PC-3 (cell line): ENCODE results near the gene IDS. TPM values are rescaled to one million over a fixed set of nuclear protein-coding genes. Genes with fewer than 3 reads are reported as not detected.
A peak's percentile ranks its signal among the peaks of the same experiment; 100 is the strongest.

Experiments used
- ATAC-seq: fragments of 200-7000 bp; cut with Tn5 transposase; 2 replicates; pipeline ENCODE4 v1.9.1; 2020; ENCODE audit warnings: mild to moderate bottlenecking, moderate library complexity
- BruUV-seq: library from RNA; stranded (reverse); fragments of 400-500 nt; replicated peaks from 2 replicates; lab custom pipeline; 2021; lab: Mats Ljungman, UMichigan
- CTCF ChIA-PET: fragments of 300-600 bp; sonication (Branson Sonifier 250); formaldehyde crosslinking; loops from one replicate; lab custom pipeline; 2022; ENCODE audit warnings: antibody characterized with exemption; lab: Charles Lee
- POLR2A ChIA-PET: fragments of 300-600 bp; sonication (Branson Sonifier 250); formaldehyde crosslinking; loops from one replicate; lab custom pipeline; 2022; ENCODE audit warnings: antibody characterized with exemption; ENCODE audit not compliant: unreplicated experiment; lab: Charles Lee
- DNase-seq: peaks from one replicate; pipeline ENCODE4 v3.0.0-alpha.2; 2015
- H2AFZ ChIP-seq: fragments of 300-600 bp; sonication (generic); 2 replicates; pipeline ENCODE4 v1.6.0; 2016; ENCODE audit warnings: antibody characterized with exemption, low read length
- H3F3A ChIP-seq: fragments of 300-600 bp; sonication (generic); one replicate; pipeline ENCODE4 v1.6.0; 2017; ENCODE audit warnings: antibody characterized with exemption, low read length, control low read depth, mild to moderate bottlenecking; ENCODE audit not compliant: unreplicated experiment
- H3K27ac ChIP-seq: fragments of 300-600 bp; sonication (generic); 2 replicates; pipeline ENCODE4 v1.5.1; 2016; ENCODE audit warnings: mild to moderate bottlenecking, low read length
- H3K27me3 ChIP-seq: fragments of 300-600 bp; sonication (generic); 2 replicates; pipeline ENCODE4 v1.6.1; 2016; ENCODE audit warnings: low read length, mixed read lengths
- H3K36me3 ChIP-seq: fragments of 300-600 bp; sonication (generic); 2 replicates; pipeline ENCODE4 v1.6.1; 2016; ENCODE audit warnings: low read depth, mixed run types, low read length, mixed read lengths
- H3K4me1 ChIP-seq: fragments of 300-600 bp; sonication (generic); 2 replicates; pipeline ENCODE4 v1.5.1; 2016; ENCODE audit warnings: low read length; ENCODE audit not compliant: insufficient read depth
- H3K4me2 ChIP-seq: fragments of 300-600 bp; sonication (generic); 2 replicates; pipeline ENCODE4 v1.6.0; 2016; ENCODE audit warnings: low read length
- H3K4me3 ChIP-seq: fragments of 300-600 bp; sonication (generic); 2 replicates; pipeline ENCODE4 v1.5.1; 2016; ENCODE audit warnings: mild to moderate bottlenecking, low read length, mixed read lengths
- H3K79me2 ChIP-seq: fragments of 300-600 bp; sonication (generic); 2 replicates; pipeline ENCODE4 v1.6.1; 2017; ENCODE audit warnings: low read length, mixed read lengths
- H3K9ac ChIP-seq: fragments of 300-600 bp; sonication (generic); 2 replicates; pipeline ENCODE4 v1.6.0; 2016; ENCODE audit warnings: mild to moderate bottlenecking, low read length
- H3K9me2 ChIP-seq: fragments of 300-600 bp; sonication (generic); replicated peaks from 2 replicates; pipeline ENCODE4 v1.6.1; 2016; ENCODE audit warnings: mixed run types, low read length, mixed read lengths
- H3K9me3 ChIP-seq: fragments of 300-600 bp; sonication (generic); 2 replicates; pipeline ENCODE4 v1.6.1; 2016; ENCODE audit warnings: low read length, mixed read lengths
- H4K20me1 ChIP-seq: fragments of 300-600 bp; sonication (generic); 2 replicates; pipeline ENCODE4 v1.6.1; 2016; ENCODE audit warnings: low read length, mixed read lengths
- CTCF ChIP-seq: fragments of 300-600 bp; sonication (generic); conservative IDR thresholded peaks from 2 replicates; pipeline ENCODE4 v1.5.1; 2017; ENCODE audit warnings: antibody characterized with exemption, low read depth, mild to moderate bottlenecking, low read length
- EZH2 ChIP-seq: fragments of 300-600 bp; sonication (generic); IDR thresholded peaks from one replicate; pipeline ENCODE4 v1.6.1; 2017; ENCODE audit warnings: antibody characterized with exemption, mild to moderate bottlenecking, low read length; ENCODE audit not compliant: unreplicated experiment
- EZH2phosphoT487 ChIP-seq: fragments of 300-600 bp; sonication (generic); IDR thresholded peaks from 2 replicates; pipeline ENCODE4 v1.6.1; 2018; ENCODE audit warnings: mild to moderate bottlenecking, antibody characterized with exemption, low read length, borderline replicate concordance
- intact Hi-C: fragments of 100-400 bp; cut with micrococcal nuclease; formaldehyde crosslinking; loops from 2 replicates; pipeline ENCODE4 v1.9.0; 2023
- total RNA-seq: library from RNA; depleted of rRNA; stranded (reverse); fragments of >200 nt; gene quantifications from 2 replicates; pipeline ENCODE4 v1.2.3, GENCODE V29; 2014

Gene IDS
- total RNA-seq, 1 experiment from 2014 or later = 72.9 TPM

GRCh38 chrX:149470955-149471354, 34.2 kb downstream of the IDS start:
- BruUV-seq = no TSS peak
- no peak overlapping the region for H3K27ac ChIP-seq
- no peaks in the 10 kb centered on the region for H3K9me3 ChIP-seq
- H3K9ac ChIP-seq = no peak overlapping the region
- peak; percentile 85 for DNase-seq
- intact Hi-C loops = loop anchor here (2.0 kb wide), 1 partner anchor 1422 kb away; no protein-coding TSS in a partner anchor
- TF ChIP-seq EZH2phosphoT487 (no peak), CTCF (peak; percentile 86), EZH2 (no peak)
- H3K4me1 ChIP-seq = no peaks in the 10 kb centered on the region
- no peak overlapping the region for H3K4me3 ChIP-seq
- peak; percentile 98 for ATAC-seq
- no peaks in the 10 kb centered on the region for H3K9me2 ChIP-seq
- H4K20me1 ChIP-seq = no peaks in the 10 kb centered on the region
- H2AFZ ChIP-seq = peak overlapping the region; percentile 71
- no peaks in the 10 kb centered on the region for H3K36me3 ChIP-seq
- no peaks in the 10 kb centered on the region for H3F3A ChIP-seq
- peak overlapping the region; percentile 50; the same call in 1 of the 2 replicates for H3K4me2 ChIP-seq
- no peaks in the 10 kb centered on the region for H3K79me2 ChIP-seq
- ChIA-PET POLR2A (no interaction called here), CTCF (no interaction called here)
- no peaks in the 10 kb centered on the region for H3K27me3 ChIP-seq

GRCh38 chrX:149469406-149469805, 35.7 kb downstream of the IDS start:
- DNase-seq (no peak), ATAC-seq (no peak)
- Histone ChIP-seq H3K4me2 (no peak overlapping the region), H3K9ac (no peak overlapping the region), H3K27ac (no peak overlapping the region), H3K36me3 (no peaks in the 10 kb centered on the region), H3K4me1 (no peaks in the 10 kb centered on the region), H4K20me1 (no peaks in the 10 kb centered on the region), H3K27me3 (no peaks in the 10 kb centered on the region), H3K79me2 (no peaks in the 10 kb centered on the region), H3K9me3 (no peaks in the 10 kb centered on the region), H3K4me3 (no peak overlapping the region), H2AFZ (no peak overlapping the region), H3F3A (no peaks in the 10 kb centered on the region), H3K9me2 (no peaks in the 10 kb centered on the region)
- ChIA-PET POLR2A (no interaction called here), CTCF (no interaction called here)
- BruUV-seq = no TSS peak
- no peak for TF ChIP-seq EZH2phosphoT487
- TF ChIP-seq EZH2 = no peak
- no peak for TF ChIP-seq CTCF
- intact Hi-C loops = no loop called here

- Histone ChIP-seq H4K20me1 (no peaks in the 10 kb centered on the region), H3K4me1 (no peaks in the 10 kb centered on the region), H3K36me3 (no peaks in the 10 kb centered on the region), H3K27me3 (no peaks in the 10 kb centered on the region), H3K4me3 (no peak overlapping the region), H2AFZ (no peak overlapping the region), H3K27ac (no peak overlapping the region), H3F3A (no peaks in the 10 kb centered on the region), H3K79me2 (no peaks in the 10 kb centered on the region), H3K4me2 (no peak overlapping the region), H3K9ac (no peak overlapping the region), H3K9me2 (no peaks in the 10 kb centered on the region), H3K9me3 (no peaks in the 10 kb centered on the region)
- no peak for DNase-seq
- CTCF ChIA-PET = no interaction called here
- intact Hi-C loops = no loop called here
- no TSS peak for BruUV-seq
- ATAC-seq = no peak
- POLR2A ChIA-PET = no interaction called here
- TF ChIP-seq EZH2phosphoT487 (no peak), CTCF (no peak), EZH2 (no peak)
These were observed 37.2 kb downstream of the IDS start for GRCh38 chrX:149467920-149468319.
